Stimulated activated naive CD8-positive, alpha-beta T cell treated with anti-CD3 and anti-CD28 coated beads, Interleukin-15, Interleukin-2, amounts not matched to agents 100 U/mL and 50 U/mL, for 24 hours (primary cell): ENCODE data around the gene CSNK1D.

ENCODE experiments used
- ATAC-seq: fragments of 150-1000 bp; cut with Tn5 transposase; one replicate; pipeline ENCODE4 v1.10.0; 2021
- DNase-seq: peaks from one replicate; pipeline ENCODE4 v3.0.0; 2021

The CSNK1D gene

DNA sequence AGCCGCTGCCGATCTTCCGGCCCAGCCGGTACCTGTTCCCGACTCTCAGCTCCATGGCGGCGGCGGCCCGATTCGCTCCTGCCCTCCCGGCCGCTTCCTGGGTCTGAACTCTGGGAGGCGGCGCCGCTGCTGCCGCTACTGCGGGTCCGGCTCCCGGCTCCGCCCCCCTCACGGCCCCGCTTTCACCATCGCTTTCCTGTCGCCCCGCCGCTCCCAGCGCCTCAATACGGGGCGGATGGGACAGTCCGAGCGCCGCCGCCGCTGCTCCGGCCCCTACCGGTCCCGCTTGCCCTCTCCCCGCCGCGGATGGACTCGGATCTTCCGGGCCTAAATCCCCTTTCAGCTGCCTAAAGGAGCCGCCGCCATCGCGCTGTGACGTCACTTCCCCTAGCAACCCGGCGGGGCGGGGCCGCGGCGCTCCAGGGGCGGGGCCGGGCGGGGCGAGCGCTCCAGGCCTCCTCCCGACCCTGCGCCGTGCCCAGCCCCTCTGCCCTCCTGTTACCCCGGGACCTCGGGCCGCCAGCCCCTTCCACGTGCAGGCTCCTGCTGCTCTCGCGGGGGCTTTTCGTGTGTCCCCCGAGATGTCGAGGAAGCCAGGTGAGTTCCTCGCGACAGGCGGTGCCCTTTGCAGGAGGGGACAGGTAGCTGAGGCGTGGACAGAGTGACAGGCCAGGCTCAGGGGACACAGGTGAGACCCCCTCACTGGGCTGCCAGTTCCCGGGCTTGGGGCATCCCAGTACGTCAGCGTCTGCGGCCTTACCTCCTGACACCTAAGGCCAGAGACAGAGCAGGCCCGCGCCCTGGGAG, at the start of gene CSNK1D:
Gene CSNK1D, minus strand, starts transcription at position 374 of the 807 bp plus-strand sequence. Its CDS starts 319 bp downstream, at position 55.
- DNase-seq = peak; percentile 96
- peak; percentile 84 for ATAC-seq

DNA sequence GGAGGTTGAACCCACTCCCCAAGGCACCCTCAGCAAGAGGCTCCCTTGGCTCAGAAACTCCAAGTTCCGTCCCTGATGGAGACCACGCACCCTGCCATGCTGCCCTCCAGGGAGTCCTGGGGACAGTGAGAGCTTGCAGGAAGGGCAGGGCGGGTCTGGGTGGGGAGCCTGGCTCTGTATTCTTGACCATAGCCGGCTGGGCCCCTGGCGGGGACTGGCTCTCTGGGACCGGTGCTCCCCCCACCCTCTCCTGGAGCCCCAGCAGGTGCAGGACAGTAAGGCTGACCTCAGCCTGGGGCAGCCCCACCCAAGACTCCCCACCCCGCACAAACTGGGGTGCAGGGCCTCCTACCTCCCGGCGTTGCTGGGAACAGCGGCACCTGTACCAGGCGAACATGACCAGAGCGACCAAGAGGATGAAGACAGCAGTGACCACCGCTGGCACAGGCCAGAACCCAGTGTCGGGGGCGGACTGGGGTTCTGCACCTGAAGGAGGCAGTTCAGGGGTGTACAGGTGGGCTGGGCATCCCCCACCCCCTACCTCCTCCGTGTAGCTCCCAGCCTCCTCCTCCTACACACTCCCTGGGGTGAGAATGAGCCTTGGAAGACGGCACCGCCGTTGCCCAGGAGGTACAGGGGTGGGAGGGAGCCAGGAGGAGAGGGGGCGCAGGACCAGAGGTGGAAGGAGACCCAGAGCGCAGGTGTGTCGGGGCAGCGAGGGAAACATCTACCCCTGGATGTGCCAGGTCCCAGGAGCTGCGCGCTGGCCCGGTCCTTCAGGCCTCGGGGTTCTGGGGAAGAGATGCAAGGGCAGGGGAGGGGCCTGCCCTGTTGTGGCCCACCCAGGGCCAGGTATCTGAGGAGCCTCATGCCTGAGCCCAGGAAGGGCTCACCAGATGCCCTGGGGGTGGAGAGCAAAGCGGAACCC, 49.3 kb upstream of the CSNK1D start:
- ATAC-seq (no peak), DNase-seq (no peak)

DNA sequence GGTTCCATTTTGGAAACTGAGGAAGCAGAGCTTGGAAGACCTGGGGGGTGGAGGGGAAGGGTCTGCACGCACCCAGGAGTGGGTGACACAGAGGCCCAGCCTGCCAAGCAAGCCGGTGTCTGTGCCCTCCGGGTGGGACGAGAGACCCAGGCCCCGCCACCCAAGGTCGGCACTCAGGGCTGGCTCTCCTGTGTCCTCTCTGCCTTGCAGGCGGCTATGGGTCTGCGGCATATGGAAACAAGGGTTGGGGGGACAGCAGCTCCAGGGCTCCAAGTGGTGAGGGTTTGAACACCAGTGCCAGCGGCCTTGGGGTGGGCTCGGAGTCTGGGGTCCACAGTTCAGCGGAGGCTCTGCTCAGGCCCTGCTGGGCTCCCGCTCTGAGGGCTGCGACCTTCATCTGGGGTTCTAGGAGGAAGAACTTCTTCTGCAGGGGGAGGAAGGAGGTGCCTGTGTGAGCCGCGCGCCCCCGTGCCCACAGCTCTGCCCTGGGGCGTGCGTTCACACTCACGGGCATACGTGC, 48.5 kb upstream of the CSNK1D start:
- DNase-seq (no peak), ATAC-seq (no peak)

GRCh38 chr17:82320956-82321927, 47.7 kb upstream of the CSNK1D start:
- ATAC-seq (peak; percentile 43), DNase-seq (peak; percentile 84)

DNA sequence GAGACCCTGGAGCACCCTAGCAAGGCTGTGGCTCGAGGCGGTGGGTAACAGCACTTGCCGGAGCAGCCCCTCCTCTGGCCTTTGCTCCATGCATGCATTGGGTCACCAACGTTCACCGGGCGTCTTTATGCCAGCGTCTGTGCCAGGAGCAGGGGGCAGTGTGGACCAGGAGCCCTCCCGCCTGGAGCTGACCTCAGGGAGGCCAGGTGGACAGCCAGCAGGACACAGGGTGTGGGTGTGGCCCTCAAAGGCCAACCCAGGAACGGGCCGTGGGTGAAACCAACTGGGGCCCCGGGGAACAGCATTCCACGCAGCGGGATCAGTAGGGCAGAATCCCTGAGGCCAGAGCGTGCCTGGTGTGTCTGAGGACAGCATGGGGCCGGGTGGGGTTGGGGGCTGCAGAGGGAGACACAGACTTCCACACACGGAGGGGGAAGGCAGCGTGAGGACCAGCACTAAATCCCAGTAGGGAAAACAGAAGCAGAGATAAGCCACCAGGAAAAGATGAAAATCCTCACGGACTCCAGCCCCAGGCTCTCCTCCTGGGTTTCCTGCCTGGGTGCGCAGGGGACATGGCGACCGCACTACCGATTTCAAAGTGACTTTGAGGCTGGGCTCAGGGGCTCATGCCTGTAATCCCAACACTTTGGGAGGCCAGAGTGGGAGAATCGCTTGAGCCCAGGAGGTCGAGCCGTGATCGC, 46.8 kb upstream of the CSNK1D start:
- ATAC-seq (no peak), DNase-seq (no peak)

DNA sequence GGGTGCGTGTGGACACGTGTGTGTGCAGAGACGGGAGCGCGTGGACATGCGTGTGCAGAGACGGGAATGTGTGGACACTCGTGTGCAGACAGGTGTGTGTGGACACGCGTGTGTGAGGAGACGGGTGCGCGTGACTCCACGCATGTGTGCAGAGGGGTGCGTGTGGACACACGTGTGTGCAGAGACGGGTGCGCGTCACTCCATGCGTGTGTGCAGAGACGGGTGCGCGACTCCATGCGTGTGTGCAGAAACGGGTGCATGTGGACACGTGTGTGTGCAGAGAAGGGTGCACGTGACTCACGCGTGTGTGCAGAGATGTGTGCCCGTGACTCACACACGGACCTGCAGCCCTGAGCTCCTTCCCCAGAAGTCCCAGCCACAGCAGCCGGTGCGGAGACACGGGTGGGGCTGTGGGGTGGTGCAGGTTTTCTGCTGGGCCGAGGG, 46.1 kb upstream of the CSNK1D start:
- no peak for ATAC-seq
- no peak for DNase-seq

GRCh38 chr17:82318772-82319606, 45.5 kb upstream of the CSNK1D start:
- ATAC-seq (no peak), DNase-seq (no peak)

GRCh38 chr17:82318169-82318498, 44.6 kb upstream of the CSNK1D start:
- DNase-seq (no peak), ATAC-seq (no peak)

- DNase-seq = peak; percentile 79
- peak; percentile 83 for ATAC-seq
These were observed 44.1 kb upstream of the CSNK1D start, which contains the start of gene CD7 for GRCh38 chr17:82317394-82318168. CD7 (minus strand) TSS chr17:82317608; CDS start chr17:82317495, 113 bp downstream.

GRCh38 chr17:82316651-82317393, 43.3 kb upstream of the CSNK1D start:
- ATAC-seq = peak; percentile 7
- DNase-seq = peak; percentile 41

GRCh38 chr17:82315703-82316358, 42.3 kb upstream of the CSNK1D start:
- peak; percentile 58 for DNase-seq

GRCh38 chr17:82314727-82315605, 41.5 kb upstream of the CSNK1D start:
- no peak for ATAC-seq
- DNase-seq = peak; percentile 14

More at GRCh38 chr17:82315703-82316358, 42.3 kb upstream of the CSNK1D start:
- peak; percentile 42 for ATAC-seq

GRCh38 chr17:82314012-82314726, 40.7 kb upstream of the CSNK1D start:
- DNase-seq = no peak
- ATAC-seq = no peak

DNA sequence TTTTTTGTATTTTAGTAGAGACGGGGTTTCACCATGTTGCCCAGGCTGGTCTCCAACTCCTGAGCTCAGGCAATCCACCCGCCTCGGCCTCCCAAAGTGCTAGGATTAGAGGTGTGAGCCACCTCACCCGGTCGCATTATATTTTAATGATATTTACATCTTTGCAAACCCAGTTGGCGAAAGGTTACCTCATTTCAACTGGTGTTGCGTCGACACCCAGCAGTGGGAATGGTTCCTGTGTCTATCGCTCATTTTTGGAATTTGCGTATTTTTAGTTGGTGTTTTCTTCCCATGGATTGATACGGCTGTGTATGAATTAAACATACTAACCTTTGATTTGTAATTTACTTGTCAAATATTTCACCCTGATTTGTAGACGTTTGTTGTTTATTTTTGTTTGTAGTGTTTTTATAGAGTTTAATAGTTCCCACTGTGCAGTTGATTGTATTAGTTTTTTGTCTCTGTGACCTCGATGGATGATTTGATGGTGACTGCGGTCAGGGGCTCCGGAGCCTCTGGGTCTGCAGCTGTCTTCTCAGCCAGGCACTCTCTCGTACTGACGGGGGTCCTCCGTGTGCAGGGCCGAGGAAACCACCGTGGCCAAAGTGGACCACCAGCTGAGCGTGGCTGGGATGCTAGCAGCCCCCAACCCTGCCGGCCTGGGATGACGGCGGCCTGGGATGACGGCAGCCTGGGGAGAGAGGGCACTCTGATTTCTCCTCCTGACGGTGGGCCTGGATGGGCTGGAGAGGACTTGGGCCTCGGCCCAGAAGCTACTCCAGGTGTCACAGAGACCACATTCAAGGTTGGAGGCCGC, 39.9 kb upstream of the CSNK1D start:
- no peak for ATAC-seq
- DNase-seq = no peak

DNA sequence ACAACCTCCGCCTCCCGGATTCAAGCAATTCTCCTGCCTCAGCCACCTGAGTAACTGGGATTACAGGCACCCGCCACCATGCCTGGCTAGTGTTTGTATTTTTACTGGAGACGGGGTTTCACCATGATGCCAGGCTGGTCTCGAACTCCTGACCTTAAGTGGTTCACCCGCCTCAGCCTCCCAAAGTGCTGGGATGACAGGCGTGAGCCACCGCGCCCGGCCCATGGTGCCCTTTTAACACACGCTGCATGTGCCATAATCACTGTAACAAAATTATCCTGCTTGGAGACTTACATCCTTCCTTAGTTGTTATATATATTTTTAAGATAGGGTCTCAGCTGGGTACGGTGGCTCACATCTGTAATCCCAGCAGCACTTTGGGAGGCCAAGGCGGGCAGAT, 38.5 kb upstream of the CSNK1D start:
- no peak for DNase-seq
- ATAC-seq = no peak
